ENCODE data around the gene IGFBP5. TPM values are rescaled to one million over a fixed set of nuclear protein-coding genes. Genes with fewer than 3 reads are reported as not detected.
A peak's percentile ranks its signal among the peaks of the same experiment; 100 is the strongest.

Gene IGFBP5
- total RNA-seq, 4 donors from 2014 or later, result 178 to 1,859 (median 1,369) TPM

DNA sequence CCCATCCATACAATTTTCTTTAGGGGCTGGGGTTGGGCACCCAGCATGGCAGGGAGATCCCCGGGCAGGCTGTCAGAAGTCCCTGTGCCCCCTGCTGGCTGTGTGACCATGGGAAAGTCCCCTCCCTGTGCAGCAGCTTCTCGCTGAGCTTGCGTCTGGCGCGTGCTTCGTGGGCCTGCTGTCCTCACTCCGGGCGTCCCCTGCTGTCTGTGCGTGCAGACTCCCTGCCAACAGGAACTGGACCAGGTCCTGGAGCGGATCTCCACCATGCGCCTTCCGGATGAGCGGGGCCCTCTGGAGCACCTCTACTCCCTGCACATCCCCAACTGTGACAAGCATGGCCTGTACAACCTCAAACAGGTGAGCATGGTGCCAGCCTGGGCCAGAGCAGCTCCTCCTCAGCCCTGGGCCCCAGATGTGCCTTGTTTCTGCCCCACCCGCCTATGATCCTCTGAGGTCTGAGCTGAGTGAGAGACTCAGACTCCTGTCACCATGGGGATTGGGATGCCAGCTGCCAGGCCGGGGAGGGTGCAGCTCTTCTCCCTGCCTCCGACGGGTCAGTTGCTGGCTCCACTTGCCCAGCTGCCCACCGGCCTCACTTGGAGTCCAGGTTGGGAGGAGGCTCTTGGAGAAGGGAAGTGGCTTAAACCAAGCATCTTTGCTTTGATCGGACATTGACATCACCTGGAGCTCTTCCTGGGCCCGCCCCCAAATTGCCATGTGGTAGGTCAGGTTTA lies 33.5 kb downstream of the IGFBP5 start:
- H3K36me3 ChIP-seq, result peaks cover 0 to 13% (median 0%) of the 10 kb centered on the region in 3 donors
- no peaks in the 10 kb centered on the region for H3K9me3 ChIP-seq
- peaks cover 0 to 16% (median 2%) of the 10 kb centered on the region in 4 donors for H3K4me1 ChIP-seq
- TF ChIP-seq EP300 (IDR thresholded peaks at IDR 0.05), result no peak
- TF ChIP-seq, protein P1, sequence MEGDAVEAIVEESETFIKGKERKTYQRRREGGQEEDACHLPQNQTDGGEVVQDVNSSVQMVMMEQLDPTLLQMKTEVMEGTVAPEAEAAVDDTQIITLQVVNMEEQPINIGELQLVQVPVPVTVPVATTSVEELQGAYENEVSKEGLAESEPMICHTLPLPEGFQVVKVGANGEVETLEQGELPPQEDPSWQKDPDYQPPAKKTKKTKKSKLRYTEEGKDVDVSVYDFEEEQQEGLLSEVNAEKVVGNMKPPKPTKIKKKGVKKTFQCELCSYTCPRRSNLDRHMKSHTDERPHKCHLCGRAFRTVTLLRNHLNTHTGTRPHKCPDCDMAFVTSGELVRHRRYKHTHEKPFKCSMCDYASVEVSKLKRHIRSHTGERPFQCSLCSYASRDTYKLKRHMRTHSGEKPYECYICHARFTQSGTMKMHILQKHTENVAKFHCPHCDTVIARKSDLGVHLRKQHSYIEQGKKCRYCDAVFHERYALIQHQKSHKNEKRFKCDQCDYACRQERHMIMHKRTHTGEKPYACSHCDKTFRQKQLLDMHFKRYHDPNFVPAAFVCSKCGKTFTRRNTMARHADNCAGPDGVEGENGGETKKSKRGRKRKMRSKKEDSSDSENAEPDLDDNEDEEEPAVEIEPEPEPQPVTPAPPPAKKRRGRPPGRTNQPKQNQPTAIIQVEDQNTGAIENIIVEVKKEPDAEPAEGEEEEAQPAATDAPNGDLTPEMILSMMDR (IDR thresholded peaks at IDR 0.05), result peak in 1 of 5 experiments; percentile 29
- WGBS, 2 donors, result 80 to 89% methylated on average over 12 to 20 of the region's 20 CpGs
- H3K4me3 ChIP-seq, result no peak overlapping the region
- no peak for DNase-seq (ENCODE audit: low spot score in 2 of 2)
- no peaks in the 10 kb centered on the region for H3K27me3 ChIP-seq
- H3K27ac ChIP-seq, result no peak overlapping the region

DNA sequence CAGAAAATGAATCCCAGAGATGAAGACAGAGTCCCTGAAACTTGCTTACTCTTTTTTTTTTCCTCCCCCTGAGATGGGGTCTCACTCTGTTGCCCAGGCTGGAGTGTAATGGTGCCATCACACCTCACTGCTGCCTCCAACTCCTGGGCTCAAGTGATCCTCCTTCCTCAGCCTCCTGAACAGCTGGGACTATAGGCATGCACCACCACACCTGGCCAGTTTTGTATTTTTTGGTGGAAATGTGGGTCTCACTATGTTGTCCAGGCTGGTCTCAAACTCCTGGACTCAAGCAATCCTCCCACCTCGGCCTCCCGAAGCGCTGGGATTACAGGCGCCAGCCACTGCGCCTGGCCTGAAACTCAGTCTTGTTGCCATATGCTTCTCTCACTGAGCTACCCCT lies 34.3 kb downstream of the IGFBP5 start:
- peaks cover 0 to 13% (median 2%) of the 10 kb centered on the region in 4 donors for H3K4me1 ChIP-seq
- H3K27ac ChIP-seq, result no peak overlapping the region
- no peaks in the 10 kb centered on the region for H3K27me3 ChIP-seq
- peaks cover 0 to 13% (median 0%) of the 10 kb centered on the region in 3 donors for H3K36me3 ChIP-seq
- WGBS, 2 donors, result 98% methylated on average over 5 of the region's 5 CpGs
- no peak overlapping the region for H3K4me3 ChIP-seq
- no peak for DNase-seq (ENCODE audit: low spot score in 2 of 2)
- TF ChIP-seq, protein P1 (IDR thresholded peaks at IDR 0.05), result no peak
- TF ChIP-seq EP300 (IDR thresholded peaks at IDR 0.05) (no peak), POLR2A (IDR thresholded peaks at IDR 0.05) (no peak)
- no peaks in the 10 kb centered on the region for H3K9me3 ChIP-seq

DNA sequence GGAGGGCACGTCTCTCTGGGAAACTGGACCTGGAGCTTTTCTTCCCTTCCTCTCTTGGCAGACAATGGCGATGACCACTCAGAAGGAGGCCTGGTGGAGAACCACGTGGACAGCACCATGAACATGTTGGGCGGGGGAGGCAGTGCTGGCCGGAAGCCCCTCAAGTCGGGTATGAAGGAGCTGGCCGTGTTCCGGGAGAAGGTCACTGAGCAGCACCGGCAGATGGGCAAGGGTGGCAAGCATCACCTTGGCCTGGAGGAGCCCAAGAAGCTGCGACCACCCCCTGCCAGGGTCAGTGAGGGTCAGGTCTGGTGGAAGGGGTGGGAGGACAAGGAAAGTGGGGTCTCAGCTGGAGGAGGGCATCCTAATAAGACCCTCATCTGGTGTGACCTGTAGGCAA lies 34.9 kb downstream of the IGFBP5 start:
- 91% methylated on average over 9 to 10 of the region's 10 CpGs for WGBS, 2 donors
- Histone ChIP-seq H3K36me3 (peaks cover 0 to 13% (median 0%) of the 10 kb centered on the region in 3 donors), H3K27ac (no peak overlapping the region), H3K27me3 (no peaks in the 10 kb centered on the region), H3K4me1 (peaks cover 0 to 7% (median under 1%) of the 10 kb centered on the region in 4 donors), H3K4me3 (no peak overlapping the region), H3K9me3 (no peaks in the 10 kb centered on the region)
- DNase-seq (ENCODE audit: low spot score in 2 of 2), result no peak
- TF ChIP-seq, protein P1 (IDR thresholded peaks at IDR 0.05), result no peak
- TF ChIP-seq EP300 (IDR thresholded peaks at IDR 0.05) (no peak), POLR2A (IDR thresholded peaks at IDR 0.05) (no peak)

DNA sequence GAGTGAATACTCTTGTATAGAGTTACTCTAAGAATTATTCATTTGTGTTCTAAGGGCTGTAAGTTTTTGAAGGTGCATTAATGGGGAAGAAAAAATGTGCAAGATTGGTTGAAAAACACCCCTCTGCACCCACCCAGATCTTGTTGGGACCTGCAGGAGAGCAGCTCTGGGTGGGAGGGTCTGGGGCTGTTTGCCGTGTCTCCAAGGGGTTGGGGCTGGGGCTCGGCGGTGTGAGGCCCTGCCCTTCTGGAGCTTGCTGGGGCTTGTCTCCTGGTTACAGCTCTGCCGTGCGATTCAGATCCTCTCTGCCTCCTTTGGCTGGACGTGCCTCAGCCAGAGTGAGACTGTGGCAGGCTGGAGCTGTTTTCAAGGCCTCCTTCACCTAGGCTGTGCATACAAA lies 36.1 kb downstream of the IGFBP5 start:
- H3K36me3 ChIP-seq, result peaks cover 0 to 13% (median 0%) of the 10 kb centered on the region in 3 donors
- no peak overlapping the region for H3K27ac ChIP-seq
- no peaks in the 10 kb centered on the region for H3K4me1 ChIP-seq
- 59 to 69% methylated on average over 6 of the region's 6 CpGs for WGBS, 2 donors
- no peak overlapping the region for H3K4me3 ChIP-seq
- H3K27me3 ChIP-seq, result no peaks in the 10 kb centered on the region
- DNase-seq (ENCODE audit: low spot score in 2 of 2), result no peak
- TF ChIP-seq POLR2A (IDR thresholded peaks at IDR 0.05) (no peak), EP300 (IDR thresholded peaks at IDR 0.05) (no peak)
- TF ChIP-seq, protein P1 (IDR thresholded peaks at IDR 0.05), result no peak
- H3K9me3 ChIP-seq, result no peaks in the 10 kb centered on the region

DNA sequence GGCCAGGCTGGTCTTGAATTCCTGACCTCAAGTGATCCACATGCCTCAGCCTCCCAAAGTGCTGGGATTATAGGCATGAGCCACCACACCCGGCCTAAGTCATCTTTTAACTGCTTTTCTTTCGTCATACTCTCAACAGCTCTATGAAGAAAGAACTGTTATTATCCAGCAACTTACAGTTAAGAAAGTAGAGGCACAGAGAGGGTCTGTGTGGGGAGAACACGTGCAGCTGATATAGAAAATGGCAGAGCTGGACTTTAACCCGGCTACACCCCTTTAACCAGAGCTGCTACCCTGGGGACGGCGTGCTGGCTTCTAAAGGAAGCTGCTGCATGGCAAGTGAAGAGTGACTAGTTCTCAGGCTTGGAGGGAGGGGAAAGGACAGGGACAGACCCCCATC lies 36.6 kb downstream of the IGFBP5 start:
- Histone ChIP-seq H3K4me3 (no peak overlapping the region), H3K27ac (no peak overlapping the region), H3K4me1 (peaks cover 0 to 4% (median 0%) of the 10 kb centered on the region in 4 donors), H3K27me3 (no peaks in the 10 kb centered on the region), H3K36me3 (peaks cover 0 to 13% (median 0%) of the 10 kb centered on the region in 3 donors), H3K9me3 (no peaks in the 10 kb centered on the region)
- no peak for DNase-seq (ENCODE audit: low spot score in 2 of 2)
- TF ChIP-seq POLR2A (IDR thresholded peaks at IDR 0.05) (no peak), EP300 (IDR thresholded peaks at IDR 0.05) (no peak)
- TF ChIP-seq, protein P1 (IDR thresholded peaks at IDR 0.05), result no peak
- WGBS, 2 donors, result 82 to 85% methylated on average over 6 of the region's 6 CpGs

All from tibial nerve (tissue), 4 donors.